Small intestine (tissue), 7 donors: Measurements from ENCODE around the gene GPR135. TPM values are rescaled to one million over a fixed set of nuclear protein-coding genes. Genes with fewer than 3 reads are reported as not detected.

ENCODE experiments used
- DNase-seq, 2 donors: peaks; one replicate each; pipeline versions ENCODE4 v3.0.0 to v3.0.0-alpha.2; 2013
- FAIRE-seq: peaks from 2 replicates; lab custom pipeline; 2012; peaks lifted over from hg19 to GRCh38; lab: Jason Lieb, UNC
- H3K27ac ChIP-seq, 3 donors: one replicate each; pipeline ENCODE4 v1.5.1; 2013; ENCODE audit warnings: low read length in 2 of 3, mild to moderate bottlenecking in 2 of 3, control low read depth in 1 of 3, inconsistent platforms in 1 of 3, low read depth in 1 of 3, moderate library complexity in 1 of 3
- H3K27me3 ChIP-seq, 3 donors: one replicate each; pipeline ENCODE4 v1.6.1; 2013; ENCODE audit warnings: low read length in 3 of 3, inconsistent platforms in 1 of 3; ENCODE audit not compliant: control insufficient read depth in 3 of 3, insufficient read depth in 3 of 3
- H3K36me3 ChIP-seq, 3 donors: one replicate each; pipeline ENCODE4 v1.6.1; 2013; ENCODE audit warnings: low read length in 3 of 3, inconsistent platforms in 1 of 3, low read depth in 1 of 3, mild to moderate bottlenecking in 1 of 3, moderate library complexity in 1 of 3; ENCODE audit not compliant: control insufficient read depth in 3 of 3, insufficient read depth in 2 of 3
- H3K4me1 ChIP-seq, 3 donors: one replicate each; pipeline ENCODE4 v1.6.1; 2013; ENCODE audit warnings: low read length in 2 of 3, inconsistent platforms in 1 of 3, low read depth in 1 of 3, mild to moderate bottlenecking in 1 of 3, moderate library complexity in 1 of 3; ENCODE audit not compliant: control insufficient read depth in 3 of 3, insufficient read depth in 2 of 3
- H3K4me3 ChIP-seq, 3 donors: one replicate each; pipeline ENCODE4 v1.5.1; 2013; ENCODE audit warnings: low read length in 3 of 3, control low read depth in 1 of 3, inconsistent platforms in 1 of 3, low read depth in 1 of 3, mild to moderate bottlenecking in 1 of 3, moderate library complexity in 1 of 3
- H3K9me3 ChIP-seq, 2 donors: one replicate each; pipeline ENCODE4 v1.6.1; 2013; ENCODE audit warnings: low read depth in 1 of 2, low read length in 1 of 2; ENCODE audit not compliant: control insufficient read depth in 2 of 2, insufficient read depth in 1 of 2
- WGBS, 3 donors: extraction: QIAGEN DNeasy Blood & Tissue Kit; methylation state at CpG; one replicate each; pipeline ENCODE4 v1.1.7; 2013; 5-methylcytosine and 5-hydroxymethylcytosine counted together
- polyA plus RNA-seq, 4 donors: library from polyadenylated mRNA; stranded (reverse) in 3 of 4; unstranded in 1 of 4; fragments of 200-250 nt in 3 of 4; fragments of 120-200 nt in 1 of 4; gene quantifications; one replicate each; pipeline versions ENCODE4 v1.2.1 to v1.2.3, GENCODE V29; 2013
- donor health status: healthy with polysubstance abuse.
- donor health status: control.
- donor health status: control.
- donor health status: Bipolar disorder and iron deficiency.
- donor health status: healthy.

The GPR135 gene
- polyA plus RNA-seq, 4 donors: 0.22 to 2.9 (median 0.39) TPM; not detected in 1

GRCh38 chr14:59503256-59503655 is 38.1 kb upstream of the GPR135 start:
- Histone ChIP-seq H3K27me3 (no peaks in the 10 kb centered on the region), H3K9me3 (no peaks in the 10 kb centered on the region), H3K4me3 (no peak overlapping the region), H3K4me1 (peaks cover 0 to 9% (median 0%) of the 10 kb centered on the region in 3 donors), H3K27ac (no peak overlapping the region), H3K36me3 (peaks cover 5 to 11% (median 6%) of the 10 kb centered on the region in 3 donors)
- FAIRE-seq (no peak), DNase-seq (no peak)
- WGBS, 3 donors: 81 to 90% (median 87%) methylated on average over 4 of the region's 4 CpGs

- WGBS, 3 donors: 53 to 60% (median 58%) methylated on average over 3 of the region's 3 CpGs
- Histone ChIP-seq H3K27ac (peak overlapping the region in 1 of 3 donors; percentile 20), H3K4me3 (no peak overlapping the region), H3K27me3 (no peaks in the 10 kb centered on the region), H3K9me3 (no peaks in the 10 kb centered on the region), H3K36me3 (peaks cover 5 to 11% (median 9%) of the 10 kb centered on the region in 3 donors), H3K4me1 (no peaks in the 10 kb centered on the region)
- DNase-seq (no peak), FAIRE-seq (no peak)
Observed at GRCh38 chr14:59500732-59501131, 35.6 kb upstream of the GPR135 start.

GRCh38 chr14:59492384-59492783 is 27.2 kb upstream of the GPR135 start:
- H3K4me3 ChIP-seq: no peak overlapping the region
- FAIRE-seq (no peak), DNase-seq (peak; percentile 54 to 64)
- no peaks in the 10 kb centered on the region for H3K27me3 ChIP-seq
- H3K36me3 ChIP-seq: peaks cover 9 to 18% (median 14%) of the 10 kb centered on the region in 3 donors
- H3K4me1 ChIP-seq: peaks cover 0 to 6% (median 3%) of the 10 kb centered on the region in 3 donors
- H3K9me3 ChIP-seq: no peaks in the 10 kb centered on the region
- no peak overlapping the region for H3K27ac ChIP-seq
- 13 to 66% (median 32%) methylated on average over 1 of the region's 1 CpG for WGBS, 3 donors

- Histone ChIP-seq H3K27me3 (no peaks in the 10 kb centered on the region), H3K9me3 (no peaks in the 10 kb centered on the region), H3K36me3 (peaks cover 9 to 17% (median 14%) of the 10 kb centered on the region in 3 donors), H3K27ac (no peak overlapping the region), H3K4me1 (peaks cover 3 to 12% (median 4%) of the 10 kb centered on the region in 3 donors), H3K4me3 (no peak overlapping the region)
- no peak for DNase-seq
- FAIRE-seq: no peak
- WGBS, 3 donors: 90 to 98% (median 91%) methylated on average over 3 of the region's 3 CpGs
Observed at GRCh38 chr14:59490756-59491155, 25.6 kb upstream of the GPR135 start.

- peak overlapping the region; percentile 58 to 93 (median 91) for H3K27ac ChIP-seq
- FAIRE-seq: no peak
- H3K36me3 ChIP-seq: peaks cover 0 to 6% (median 2%) of the 10 kb centered on the region in 3 donors
- DNase-seq: peak in 1 of 2 donors; percentile 35
- H3K4me3 ChIP-seq: peak overlapping the region; percentile 64 to 81 (median 81)
- no peaks in the 10 kb centered on the region for H3K9me3 ChIP-seq
- peaks cover 9 to 37% (median 23%) of the 10 kb centered on the region in 3 donors for H3K4me1 ChIP-seq
- no peaks in the 10 kb centered on the region for H3K27me3 ChIP-seq
- WGBS, 3 donors: 0% methylated on average over 26 to 32 of the region's 32 CpGs
Observed at GRCh38 chr14:59484639-59485175, 19.5 kb upstream of the GPR135 start.

- Histone ChIP-seq H3K27ac (peak within 1 kb of the TSS; percentile 61 to 93 (median 91)), H3K4me1 (peaks cover 9 to 33% (median 26%) of the 10 kb centered on the region in 3 donors), H3K27me3 (no peaks in the 10 kb centered on the region), H3K36me3 (peaks cover 0 to 3% (median 2%) of the 10 kb centered on the region in 3 donors), H3K4me3 (peak within 1 kb of the TSS; percentile 64 to 81 (median 81)), H3K9me3 (no peaks in the 10 kb centered on the region)
- DNase-seq: peak; percentile 95 to 98
- 0 to 1% (median 0%) methylated on average over 88 to 92 of the region's 92 CpGs for WGBS, 3 donors
- no peak for FAIRE-seq
Observed at GRCh38 chr14:59483819-59484638, 18.8 kb upstream of the GPR135 start, which contains the start of the genes JKAMP and L3HYPDH. TSS of gene JKAMP (plus strand) at chr14:59484517. CDS start at chr14:59484590, 73 bp downstream. TSS of gene L3HYPDH (minus strand) at chr14:59484408. CDS start at chr14:59484316, 92 bp downstream.

- Histone ChIP-seq H3K36me3 (peaks cover 0 to 6% (median 2%) of the 10 kb centered on the region in 3 donors), H3K9me3 (no peaks in the 10 kb centered on the region), H3K4me3 (peak overlapping the region; percentile 64 to 81 (median 81)), H3K27ac (peak overlapping the region; percentile 61 to 93 (median 91)), H3K4me1 (peaks cover 6 to 31% (median 26%) of the 10 kb centered on the region in 3 donors), H3K27me3 (no peaks in the 10 kb centered on the region)
- peak in 1 of 2 donors; percentile 25 for DNase-seq
- no peak for FAIRE-seq
- 2 to 5% (median 4%) methylated on average over 16 of the region's 16 CpGs for WGBS, 3 donors
Observed at GRCh38 chr14:59483363-59483762, 18.2 kb upstream of the GPR135 start.
